GM23338 (cell line): ENCODE results near the gene OLFM1. TPM values are rescaled to one million over a fixed set of nuclear protein-coding genes. Genes with fewer than 3 reads are reported as not detected.

Experiments used
- ATAC-seq: fragments of 200-7000 bp; cut with Tn5 transposase; 3 replicates; pipeline ENCODE4 v1.9.1; 2020
- DNase-seq: peaks from one replicate; pipeline ENCODE4 v3.0.0-alpha.2; 2015; ENCODE audit warnings: low spot score
- H2AFZ ChIP-seq: fragments of 200-600 bp; sonication (generic); 2 replicates; pipeline ENCODE4 v1.8.0; 2016; ENCODE audit warnings: antibody characterized with exemption, mild to moderate bottlenecking, moderate library complexity
- H3F3A ChIP-seq: fragments of 200-600 bp; sonication (generic); replicated peaks from 2 replicates; pipeline ENCODE4 v1.8.0; 2017; ENCODE audit warnings: antibody characterized with exemption, mixed run types, low read depth
- H3K27ac ChIP-seq: fragments of 200-600 bp; sonication (generic); 2 replicates; pipeline ENCODE4 v1.6.1; 2016; ENCODE audit warnings: low read depth
- H3K27me3 ChIP-seq: fragments of 200-600 bp; sonication (generic); 2 replicates; pipeline ENCODE4 v1.8.0; 2016; ENCODE audit warnings: mild to moderate bottlenecking, mixed run types, moderate library complexity; ENCODE audit not compliant: insufficient read depth
- H3K36me3 ChIP-seq: fragments of 200-600 bp; sonication (generic); 2 replicates; pipeline ENCODE4 v1.8.0; 2016; ENCODE audit warnings: mild to moderate bottlenecking; ENCODE audit not compliant: insufficient read depth
- H3K4me1 ChIP-seq: fragments of 200-600 bp; sonication (generic); 2 replicates; pipeline ENCODE4 v1.8.0; 2016; ENCODE audit warnings: mild to moderate bottlenecking, moderate library complexity; ENCODE audit not compliant: insufficient read depth
- H3K4me2 ChIP-seq: fragments of 200-600 bp; sonication (generic); 2 replicates; pipeline ENCODE4 v1.7.1; 2017; ENCODE audit warnings: mixed run types
- H3K4me3 ChIP-seq: fragments of 200-600 bp; sonication (generic); 2 replicates; pipeline ENCODE4 v1.6.1; 2016; ENCODE audit warnings: mixed run types
- H3K79me2 ChIP-seq: fragments of 200-600 bp; sonication (generic); replicated peaks from 2 replicates; pipeline ENCODE4 v1.8.0; 2017; ENCODE audit warnings: mild to moderate bottlenecking; ENCODE audit not compliant: insufficient read depth
- H3K9me2 ChIP-seq: fragments of 200-600 bp; sonication (generic); 2 replicates; pipeline ENCODE4 v1.8.0; 2017; ENCODE audit not compliant: insufficient read depth
- H4K20me1 ChIP-seq: fragments of 200-600 bp; sonication (generic); replicated peaks from 2 replicates; pipeline ENCODE4 v1.8.0; 2017; ENCODE audit warnings: mild to moderate bottlenecking; ENCODE audit not compliant: insufficient read depth
- H3K27ac Mint-ChIP-seq: 2 replicates; pipeline ENCODE4 v1.8.0; 2020; ENCODE audit warnings: inconsistent platforms, mild to moderate bottlenecking, moderate library complexity, mixed read lengths
- H3K27me3 Mint-ChIP-seq: 3 replicates; pipeline ENCODE4 v1.8.0; 2022; ENCODE audit warnings: low read depth, mild to moderate bottlenecking, moderate library complexity, mixed read lengths, inconsistent platforms; ENCODE audit not compliant: insufficient read depth, poor library complexity
- H3K36me3 Mint-ChIP-seq: 3 replicates; pipeline ENCODE4 v1.8.0; 2021; ENCODE audit warnings: low read depth, mild to moderate bottlenecking, inconsistent platforms, moderate library complexity, mixed read lengths
- H3K4me1 Mint-ChIP-seq: 3 replicates; pipeline ENCODE4 v1.8.0; 2020; ENCODE audit warnings: mild to moderate bottlenecking, inconsistent platforms, mixed read lengths
- H3K4me3 Mint-ChIP-seq: 3 replicates; pipeline ENCODE4 v1.8.0; 2021; ENCODE audit warnings: moderate library complexity, mild to moderate bottlenecking, inconsistent platforms, mixed read lengths
- H3K9me3 Mint-ChIP-seq: 3 replicates; pipeline ENCODE4 v1.8.0; 2020; ENCODE audit warnings: moderate library complexity, mild to moderate bottlenecking, inconsistent platforms, mixed read lengths
- CREB1 ChIP-seq: fragments of 250-450 bp; sonication (Bioruptor Pico); IDR thresholded peaks from 2 replicates; pipeline ENCODE4 v1.5.0; 2020; ENCODE audit warnings: low read depth, mild to moderate bottlenecking, moderate library complexity
- EZH2 ChIP-seq: fragments of 200-600 bp; sonication (generic); IDR thresholded peaks from one replicate; pipeline ENCODE4 v1.8.0; 2017; ENCODE audit warnings: antibody characterized with exemption, mild to moderate bottlenecking, low read depth; ENCODE audit not compliant: unreplicated experiment
- EZH2phosphoT487 ChIP-seq: fragments of 200-600 bp; sonication (generic); IDR thresholded peaks from one replicate; pipeline ENCODE4 v1.8.1; 2018; ENCODE audit warnings: antibody characterized with exemption; ENCODE audit not compliant: unreplicated experiment
- JUNB ChIP-seq: IDR thresholded peaks from one replicate; pipeline ENCODE4 v1.6.1; 2016; ENCODE audit warnings: antibody characterized with exemption; ENCODE audit not compliant: unreplicated experiment
- NANOG ChIP-seq: IDR thresholded peaks from 2 replicates; pipeline ENCODE4 v1.6.1; 2016; ENCODE audit warnings: antibody characterized with exemption, borderline replicate concordance
- POLR2AphosphoS5 ChIP-seq: IDR thresholded peaks from 2 replicates; pipeline ENCODE4 v1.6.1; 2016; ENCODE audit warnings: antibody characterized with exemption, low read depth
- STAT1 ChIP-seq: IDR thresholded peaks from one replicate; pipeline ENCODE4 v1.6.1; 2016; ENCODE audit warnings: antibody characterized with exemption; ENCODE audit not compliant: unreplicated experiment
- ZNF114 ChIP-seq: fragments of 250-450 bp; sonication (Bioruptor Pico); IDR thresholded peaks from 2 replicates; pipeline ENCODE4 v1.5.0; 2020; ENCODE audit warnings: mild to moderate bottlenecking, moderate library complexity
- ZNF331 ChIP-seq: fragments of 250-450 bp; sonication (Bioruptor Pico); IDR thresholded peaks from 2 replicates; pipeline ENCODE4 v1.5.0; 2020; ENCODE audit warnings: low read depth, mild to moderate bottlenecking, moderate library complexity
- polyA plus RNA-seq: library from polyadenylated mRNA; unstranded; fragments of >200 nt; fragmentation: Nextera tagmentation; extraction: Ambion mirVana; gene quantifications from 2 replicates; pipeline ENCODE4 v1.2.1, GENCODE V29; 2016
- total RNA-seq: library from RNA; depleted of rRNA; stranded (reverse); fragments of >200 nt; shearing (Covaris generic); gene quantifications from 2 replicates; pipeline ENCODE4 v1.2.3, GENCODE V29; 2014
- TF ChIP-seq, protein P1 (sequence below): IDR thresholded peaks from one replicate; pipeline ENCODE4 v1.6.1; 2018; ENCODE audit warnings: antibody characterized with exemption; ENCODE audit not compliant: unreplicated experiment
- TF ChIP-seq, protein P2 (sequence below): fragments of 250-450 bp; sonication (Bioruptor Pico); IDR thresholded peaks from 2 replicates; pipeline ENCODE4 v1.5.0; 2020; ENCODE audit warnings: mild to moderate bottlenecking, moderate library complexity
- TF ChIP-seq, protein P3 (sequence below): IDR thresholded peaks from 2 replicates; pipeline ENCODE4 v1.6.1; 2016; ENCODE audit warnings: antibody characterized with exemption
- TF ChIP-seq, protein P4 (sequence below), 2 experiments: fragments of 200-600 bp in 1 of 2; sonication (generic) in 1 of 2; conservative IDR thresholded peaks; 2 replicates each; pipeline versions ENCODE4 v1.5.1 to v1.6.1; 2016 to 2017; ENCODE audit warnings: antibody characterized with exemption in 2 of 2, low read depth in 2 of 2, mild to moderate bottlenecking in 2 of 2, moderate library complexity in 1 of 2

The OLFM1 gene
- total and polyA plus RNA-seq, 2 experiments from 2014 or later: 20.6 to 40.1 TPM

DNA sequence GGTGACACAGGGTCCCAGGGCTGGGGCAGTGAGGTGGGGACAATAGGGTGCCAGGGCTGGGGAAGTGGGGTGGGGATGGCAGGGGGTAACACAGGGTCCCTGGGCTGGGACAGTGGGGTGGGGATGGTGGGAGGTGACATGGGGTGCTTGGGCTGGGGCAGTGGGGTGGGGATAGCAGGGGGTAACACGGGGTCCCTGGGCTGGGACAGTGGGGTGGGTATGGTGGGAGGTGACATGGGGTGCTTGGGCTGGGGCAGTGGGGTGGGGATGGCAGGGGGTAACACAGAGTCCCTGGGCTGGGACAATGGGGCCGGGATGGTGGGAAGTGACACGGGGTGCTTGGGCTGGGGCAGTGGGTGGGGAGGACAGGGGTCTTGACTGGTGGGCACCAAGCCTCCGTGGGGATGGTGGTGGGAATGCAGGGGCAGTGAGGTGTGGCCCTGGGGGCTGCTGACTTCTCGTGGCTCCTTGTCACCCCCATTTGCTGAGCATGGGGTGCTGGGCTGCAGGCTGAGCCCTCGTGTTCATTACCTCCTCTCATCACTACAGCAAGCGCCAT is 41.7 kb downstream of the OLFM1 start:
- Histone ChIP-seq H3K79me2 (no peaks in the 10 kb centered on the region), H2AFZ (no peak overlapping the region), H3K36me3 (no peaks in the 10 kb centered on the region), H3F3A (no peaks in the 10 kb centered on the region), H4K20me1 (no peaks in the 10 kb centered on the region), H3K4me3 (no peak overlapping the region), H3K4me2 (no peak overlapping the region), H3K27ac (no peak overlapping the region), H3K9me2 (no peaks in the 10 kb centered on the region), H3K27me3 (no peaks in the 10 kb centered on the region), H3K4me1 (no peaks in the 10 kb centered on the region)
- ATAC-seq (no peak), DNase-seq (no peak)
- Mint-ChIP-seq H3K36me3 (peaks cover 3% of the 10 kb centered on the region; the same call in 2 of the 3 replicates), H3K4me3 (no peak overlapping the region), H3K9me3 (peaks cover 6% of the 10 kb centered on the region; the same call in 1 of the 3 replicates), H3K4me1 (no peaks in the 10 kb centered on the region), H3K27me3 (peaks cover 13% of the 10 kb centered on the region), H3K27ac (no peak overlapping the region)
- TF ChIP-seq CREB1 (CRISPR knock-in tag): no peak
- TF ChIP-seq JUNB: no peak
- TF ChIP-seq POLR2AphosphoS5: no peak
- no peak for TF ChIP-seq NANOG
- no peak for TF ChIP-seq ZNF114 (CRISPR knock-in tag)
- TF ChIP-seq, protein P1, sequence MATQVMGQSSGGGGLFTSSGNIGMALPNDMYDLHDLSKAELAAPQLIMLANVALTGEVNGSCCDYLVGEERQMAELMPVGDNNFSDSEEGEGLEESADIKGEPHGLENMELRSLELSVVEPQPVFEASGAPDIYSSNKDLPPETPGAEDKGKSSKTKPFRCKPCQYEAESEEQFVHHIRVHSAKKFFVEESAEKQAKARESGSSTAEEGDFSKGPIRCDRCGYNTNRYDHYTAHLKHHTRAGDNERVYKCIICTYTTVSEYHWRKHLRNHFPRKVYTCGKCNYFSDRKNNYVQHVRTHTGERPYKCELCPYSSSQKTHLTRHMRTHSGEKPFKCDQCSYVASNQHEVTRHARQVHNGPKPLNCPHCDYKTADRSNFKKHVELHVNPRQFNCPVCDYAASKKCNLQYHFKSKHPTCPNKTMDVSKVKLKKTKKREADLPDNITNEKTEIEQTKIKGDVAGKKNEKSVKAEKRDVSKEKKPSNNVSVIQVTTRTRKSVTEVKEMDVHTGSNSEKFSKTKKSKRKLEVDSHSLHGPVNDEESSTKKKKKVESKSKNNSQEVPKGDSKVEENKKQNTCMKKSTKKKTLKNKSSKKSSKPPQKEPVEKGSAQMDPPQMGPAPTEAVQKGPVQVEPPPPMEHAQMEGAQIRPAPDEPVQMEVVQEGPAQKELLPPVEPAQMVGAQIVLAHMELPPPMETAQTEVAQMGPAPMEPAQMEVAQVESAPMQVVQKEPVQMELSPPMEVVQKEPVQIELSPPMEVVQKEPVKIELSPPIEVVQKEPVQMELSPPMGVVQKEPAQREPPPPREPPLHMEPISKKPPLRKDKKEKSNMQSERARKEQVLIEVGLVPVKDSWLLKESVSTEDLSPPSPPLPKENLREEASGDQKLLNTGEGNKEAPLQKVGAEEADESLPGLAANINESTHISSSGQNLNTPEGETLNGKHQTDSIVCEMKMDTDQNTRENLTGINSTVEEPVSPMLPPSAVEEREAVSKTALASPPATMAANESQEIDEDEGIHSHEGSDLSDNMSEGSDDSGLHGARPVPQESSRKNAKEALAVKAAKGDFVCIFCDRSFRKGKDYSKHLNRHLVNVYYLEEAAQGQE: no peak
- no peak for TF ChIP-seq EZH2phosphoT487
- no peak for TF ChIP-seq STAT1
- TF ChIP-seq EZH2: no peak
- no peak for TF ChIP-seq ZNF331 (CRISPR knock-in tag)
- TF ChIP-seq, protein P2, sequence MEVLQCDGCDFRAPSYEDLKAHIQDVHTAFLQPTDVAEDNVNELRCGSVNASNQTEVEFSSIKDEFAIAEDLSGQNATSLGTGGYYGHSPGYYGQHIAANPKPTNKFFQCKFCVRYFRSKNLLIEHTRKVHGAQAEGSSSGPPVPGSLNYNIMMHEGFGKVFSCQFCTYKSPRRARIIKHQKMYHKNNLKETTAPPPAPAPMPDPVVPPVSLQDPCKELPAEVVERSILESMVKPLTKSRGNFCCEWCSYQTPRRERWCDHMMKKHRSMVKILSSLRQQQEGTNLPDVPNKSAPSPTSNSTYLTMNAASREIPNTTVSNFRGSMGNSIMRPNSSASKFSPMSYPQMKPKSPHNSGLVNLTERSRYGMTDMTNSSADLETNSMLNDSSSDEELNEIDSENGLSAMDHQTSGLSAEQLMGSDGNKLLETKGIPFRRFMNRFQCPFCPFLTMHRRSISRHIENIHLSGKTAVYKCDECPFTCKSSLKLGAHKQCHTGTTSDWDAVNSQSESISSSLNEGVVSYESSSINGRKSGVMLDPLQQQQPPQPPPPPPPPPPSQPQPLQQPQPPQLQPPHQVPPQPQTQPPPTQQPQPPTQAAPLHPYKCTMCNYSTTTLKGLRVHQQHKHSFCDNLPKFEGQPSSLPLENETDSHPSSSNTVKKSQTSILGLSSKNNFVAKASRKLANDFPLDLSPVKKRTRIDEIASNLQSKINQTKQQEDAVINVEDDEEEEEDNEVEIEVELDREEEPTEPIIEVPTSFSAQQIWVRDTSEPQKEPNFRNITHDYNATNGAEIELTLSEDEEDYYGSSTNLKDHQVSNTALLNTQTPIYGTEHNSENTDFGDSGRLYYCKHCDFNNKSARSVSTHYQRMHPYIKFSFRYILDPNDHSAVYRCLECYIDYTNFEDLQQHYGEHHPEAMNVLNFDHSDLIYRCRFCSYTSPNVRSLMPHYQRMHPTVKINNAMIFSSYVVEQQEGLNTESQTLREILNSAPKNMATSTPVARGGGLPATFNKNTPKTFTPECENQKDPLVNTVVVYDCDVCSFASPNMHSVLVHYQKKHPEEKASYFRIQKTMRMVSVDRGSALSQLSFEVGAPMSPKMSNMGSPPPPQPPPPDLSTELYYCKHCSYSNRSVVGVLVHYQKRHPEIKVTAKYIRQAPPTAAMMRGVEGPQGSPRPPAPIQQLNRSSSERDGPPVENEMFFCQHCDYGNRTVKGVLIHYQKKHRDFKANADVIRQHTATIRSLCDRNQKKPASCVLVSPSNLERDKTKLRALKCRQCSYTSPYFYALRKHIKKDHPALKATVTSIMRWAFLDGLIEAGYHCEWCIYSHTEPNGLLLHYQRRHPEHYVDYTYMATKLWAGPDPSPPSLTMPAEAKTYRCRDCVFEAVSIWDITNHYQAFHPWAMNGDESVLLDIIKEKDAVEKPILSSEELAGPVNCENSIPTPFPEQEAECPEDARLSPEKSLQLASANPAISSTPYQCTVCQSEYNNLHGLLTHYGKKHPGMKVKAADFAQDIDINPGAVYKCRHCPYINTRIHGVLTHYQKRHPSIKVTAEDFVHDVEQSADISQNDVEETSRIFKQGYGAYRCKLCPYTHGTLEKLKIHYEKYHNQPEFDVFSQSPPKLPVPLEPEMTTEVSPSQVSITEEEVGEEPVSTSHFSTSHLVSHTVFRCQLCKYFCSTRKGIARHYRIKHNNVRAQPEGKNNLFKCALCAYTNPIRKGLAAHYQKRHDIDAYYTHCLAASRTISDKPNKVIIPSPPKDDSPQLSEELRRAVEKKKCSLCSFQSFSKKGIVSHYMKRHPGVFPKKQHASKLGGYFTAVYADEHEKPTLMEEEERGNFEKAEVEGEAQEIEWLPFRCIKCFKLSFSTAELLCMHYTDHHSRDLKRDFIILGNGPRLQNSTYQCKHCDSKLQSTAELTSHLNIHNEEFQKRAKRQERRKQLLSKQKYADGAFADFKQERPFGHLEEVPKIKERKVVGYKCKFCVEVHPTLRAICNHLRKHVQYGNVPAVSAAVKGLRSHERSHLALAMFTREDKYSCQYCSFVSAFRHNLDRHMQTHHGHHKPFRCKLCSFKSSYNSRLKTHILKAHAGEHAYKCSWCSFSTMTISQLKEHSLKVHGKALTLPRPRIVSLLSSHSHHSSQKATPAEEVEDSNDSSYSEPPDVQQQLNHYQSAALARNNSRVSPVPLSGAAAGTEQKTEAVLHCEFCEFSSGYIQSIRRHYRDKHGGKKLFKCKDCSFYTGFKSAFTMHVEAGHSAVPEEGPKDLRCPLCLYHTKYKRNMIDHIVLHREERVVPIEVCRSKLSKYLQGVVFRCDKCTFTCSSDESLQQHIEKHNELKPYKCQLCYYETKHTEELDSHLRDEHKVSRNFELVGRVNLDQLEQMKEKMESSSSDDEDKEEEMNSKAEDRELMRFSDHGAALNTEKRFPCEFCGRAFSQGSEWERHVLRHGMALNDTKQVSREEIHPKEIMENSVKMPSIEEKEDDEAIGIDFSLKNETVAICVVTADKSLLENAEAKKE (CRISPR knock-in tag): no peak
- TF ChIP-seq, protein P3, sequence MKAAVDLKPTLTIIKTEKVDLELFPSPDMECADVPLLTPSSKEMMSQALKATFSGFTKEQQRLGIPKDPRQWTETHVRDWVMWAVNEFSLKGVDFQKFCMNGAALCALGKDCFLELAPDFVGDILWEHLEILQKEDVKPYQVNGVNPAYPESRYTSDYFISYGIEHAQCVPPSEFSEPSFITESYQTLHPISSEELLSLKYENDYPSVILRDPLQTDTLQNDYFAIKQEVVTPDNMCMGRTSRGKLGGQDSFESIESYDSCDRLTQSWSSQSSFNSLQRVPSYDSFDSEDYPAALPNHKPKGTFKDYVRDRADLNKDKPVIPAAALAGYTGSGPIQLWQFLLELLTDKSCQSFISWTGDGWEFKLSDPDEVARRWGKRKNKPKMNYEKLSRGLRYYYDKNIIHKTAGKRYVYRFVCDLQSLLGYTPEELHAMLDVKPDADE: no peak
- TF ChIP-seq, protein P4, sequence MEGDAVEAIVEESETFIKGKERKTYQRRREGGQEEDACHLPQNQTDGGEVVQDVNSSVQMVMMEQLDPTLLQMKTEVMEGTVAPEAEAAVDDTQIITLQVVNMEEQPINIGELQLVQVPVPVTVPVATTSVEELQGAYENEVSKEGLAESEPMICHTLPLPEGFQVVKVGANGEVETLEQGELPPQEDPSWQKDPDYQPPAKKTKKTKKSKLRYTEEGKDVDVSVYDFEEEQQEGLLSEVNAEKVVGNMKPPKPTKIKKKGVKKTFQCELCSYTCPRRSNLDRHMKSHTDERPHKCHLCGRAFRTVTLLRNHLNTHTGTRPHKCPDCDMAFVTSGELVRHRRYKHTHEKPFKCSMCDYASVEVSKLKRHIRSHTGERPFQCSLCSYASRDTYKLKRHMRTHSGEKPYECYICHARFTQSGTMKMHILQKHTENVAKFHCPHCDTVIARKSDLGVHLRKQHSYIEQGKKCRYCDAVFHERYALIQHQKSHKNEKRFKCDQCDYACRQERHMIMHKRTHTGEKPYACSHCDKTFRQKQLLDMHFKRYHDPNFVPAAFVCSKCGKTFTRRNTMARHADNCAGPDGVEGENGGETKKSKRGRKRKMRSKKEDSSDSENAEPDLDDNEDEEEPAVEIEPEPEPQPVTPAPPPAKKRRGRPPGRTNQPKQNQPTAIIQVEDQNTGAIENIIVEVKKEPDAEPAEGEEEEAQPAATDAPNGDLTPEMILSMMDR (conservative IDR thresholded peaks at IDR 0.05; ENCODE audit: low read depth in 2 of 2): no peak
